CD4-positive, alpha-beta T cell treated with Interferon gamma for 1 hour (primary cell): Measurements from ENCODE around the gene PLGRKT.
"Not testable (repeated sequence)": the region's sequence is repeated elsewhere in the genome, so short reads cannot be mapped to it uniquely, and the experiment has no call there.

Source experiments
- DNase-seq: peaks from one replicate; pipeline ENCODE4 v3.0.0-alpha.2; 2020

The PLGRKT gene

DNA sequence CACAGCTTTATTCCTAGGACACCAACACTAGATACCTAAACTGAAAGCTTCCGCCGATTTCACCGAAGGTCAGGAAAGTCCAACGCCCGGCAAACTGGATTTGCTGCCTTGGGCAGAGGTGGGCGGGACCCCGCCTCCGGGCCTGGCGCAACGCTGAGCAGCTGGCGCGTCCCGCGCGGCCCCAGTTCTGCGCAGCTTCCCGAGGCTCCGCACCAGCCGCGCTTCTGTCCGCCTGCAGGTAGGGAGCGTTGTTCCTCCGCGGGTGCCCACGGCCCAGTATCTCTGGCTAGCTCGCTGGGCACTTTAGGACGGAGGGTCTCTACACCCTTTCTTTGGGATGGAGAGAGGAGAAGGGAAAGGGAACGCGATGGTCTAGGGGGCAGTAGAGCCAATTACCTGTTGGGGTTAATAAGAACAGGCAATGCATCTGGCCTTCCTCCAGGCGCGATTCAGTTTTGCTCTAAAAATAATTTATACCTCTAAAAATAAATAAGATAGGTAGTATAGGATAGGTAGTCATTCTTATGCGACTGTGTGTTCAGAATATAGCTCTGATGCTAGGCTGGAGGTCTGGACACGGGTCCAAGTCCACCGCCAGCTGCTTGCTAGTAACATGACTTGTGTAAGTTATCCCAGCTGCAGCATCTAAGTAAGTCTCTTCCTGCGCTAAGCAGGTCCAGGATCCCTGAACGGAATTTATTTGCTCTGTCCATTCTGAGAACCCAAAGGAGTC is 12.8 kb upstream of the PLGRKT start, which contains the start of gene CD274:
Gene CD274, plus strand, starts transcription at position 184 of the 733 bp plus-strand sequence. CDS start 5,572 bp downstream, outside the sequence.
- peak; percentile 84 for DNase-seq

DNA sequence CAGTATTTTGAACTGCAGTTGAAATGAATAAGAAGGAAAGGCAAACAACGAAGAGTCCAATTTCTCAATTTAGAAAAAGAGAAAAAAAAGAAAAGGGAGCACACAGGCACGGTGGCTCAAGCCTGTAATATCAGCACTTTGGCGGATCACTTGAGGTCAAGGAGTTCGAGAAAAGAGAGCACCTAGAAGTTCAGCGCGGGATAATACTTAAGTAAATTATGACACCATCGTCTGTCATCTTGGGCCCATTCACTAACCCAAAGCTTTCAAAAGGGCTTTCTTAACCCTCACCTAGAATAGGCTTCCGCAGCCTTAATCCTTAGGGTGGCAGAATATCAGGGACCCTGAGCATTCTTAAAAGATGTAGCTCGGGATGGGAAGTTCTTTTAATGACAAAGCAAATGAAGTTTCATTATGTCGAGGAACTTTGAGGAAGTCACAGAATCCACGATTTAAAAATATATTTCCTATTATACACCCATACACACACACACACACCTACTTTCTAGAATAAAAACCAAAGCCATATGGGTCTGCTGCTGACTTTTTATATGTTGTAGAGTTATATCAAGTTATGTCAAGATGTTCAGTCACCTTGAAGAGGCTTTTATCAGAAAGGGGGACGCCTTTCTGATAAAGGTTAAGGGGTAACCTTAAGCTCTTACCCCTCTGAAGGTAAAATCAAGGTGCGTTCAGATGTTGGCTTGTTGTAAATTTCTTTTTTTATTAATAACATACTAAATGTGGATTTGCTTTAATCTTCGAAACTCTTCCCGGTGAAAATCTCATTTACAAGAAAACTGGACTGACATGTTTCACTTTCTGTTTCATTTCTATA is 12.0 kb upstream of the PLGRKT start:
- no peak for DNase-seq

GRCh38 chr9:5448461-5449435 is 11.0 kb upstream of the PLGRKT start:
- DNase-seq, result no peak

DNA sequence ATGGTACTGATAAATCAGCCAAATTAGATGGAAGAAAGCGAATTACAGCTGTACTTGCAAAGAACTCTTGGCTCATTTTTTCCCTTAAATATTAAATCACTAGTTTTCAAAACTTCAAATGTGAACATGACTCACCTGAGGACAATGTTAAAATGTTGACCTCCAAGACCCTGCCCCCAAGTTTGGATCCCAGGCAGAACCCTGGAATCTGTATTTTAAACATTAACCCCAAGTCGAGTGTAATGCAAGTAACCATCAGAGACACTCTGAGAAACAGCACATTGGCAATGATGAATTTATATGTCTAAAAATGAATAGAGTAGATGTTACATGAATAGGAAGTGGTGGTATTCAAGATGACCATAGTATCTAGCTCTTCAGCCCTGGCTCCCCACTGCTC is 10.3 kb upstream of the PLGRKT start:
- no peak for DNase-seq

DNA sequence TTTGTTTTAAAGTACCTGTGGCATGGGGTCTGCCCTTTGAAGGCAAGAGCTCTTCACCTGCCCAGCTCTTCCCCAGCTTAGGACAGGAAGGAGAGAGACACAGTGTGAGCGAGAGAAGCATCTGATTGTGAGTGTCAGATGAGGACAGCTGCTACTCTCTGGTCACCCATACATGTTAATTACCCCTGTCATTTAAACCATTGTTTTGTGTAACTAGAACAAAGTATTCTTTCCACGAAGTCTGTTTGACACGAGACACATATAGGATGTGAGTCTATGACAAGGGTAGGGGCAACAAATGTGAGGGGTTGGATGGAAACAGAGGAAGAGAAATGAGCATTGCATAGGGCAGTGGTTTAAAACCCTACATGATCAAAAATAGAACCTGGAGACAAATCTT is 9.6 kb upstream of the PLGRKT start:
- DNase-seq, result no peak

DNA sequence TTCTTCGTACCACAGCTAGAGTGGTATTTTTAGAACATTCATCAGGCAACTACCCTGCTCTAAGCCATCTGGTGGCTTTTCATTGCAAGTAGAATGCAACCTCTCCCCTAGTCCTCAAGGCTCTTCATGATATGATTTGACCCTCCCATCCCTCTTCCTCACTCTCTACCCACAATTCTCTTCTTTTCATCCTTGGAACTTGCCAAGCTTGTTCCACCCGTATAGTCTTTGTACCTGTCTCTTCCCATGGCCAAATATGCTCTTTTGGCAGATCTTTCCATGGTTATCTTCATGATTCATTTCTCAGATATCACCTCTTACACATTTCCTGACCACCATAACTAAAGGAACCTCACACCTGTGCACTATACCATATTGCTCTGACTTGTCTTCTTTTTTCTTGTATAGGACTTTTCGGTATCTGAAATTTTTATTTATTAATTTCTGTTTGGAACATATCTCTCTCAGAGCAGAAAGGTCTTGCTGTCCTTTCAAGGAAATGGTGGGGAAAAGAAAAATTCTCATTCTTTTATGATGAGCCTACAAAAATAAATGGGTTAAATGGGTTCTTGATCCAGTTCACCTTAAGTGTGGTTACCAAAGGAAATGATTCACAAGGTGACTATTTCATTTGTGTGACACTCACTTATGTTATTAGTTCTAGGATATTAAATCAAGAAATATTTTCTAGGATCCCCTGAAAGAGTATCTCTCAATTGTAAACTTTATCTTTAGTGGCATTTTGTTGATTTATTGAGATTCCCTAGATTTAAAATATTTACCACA is 8.9 kb upstream of the PLGRKT start:
- DNase-seq, result no peak

DNA sequence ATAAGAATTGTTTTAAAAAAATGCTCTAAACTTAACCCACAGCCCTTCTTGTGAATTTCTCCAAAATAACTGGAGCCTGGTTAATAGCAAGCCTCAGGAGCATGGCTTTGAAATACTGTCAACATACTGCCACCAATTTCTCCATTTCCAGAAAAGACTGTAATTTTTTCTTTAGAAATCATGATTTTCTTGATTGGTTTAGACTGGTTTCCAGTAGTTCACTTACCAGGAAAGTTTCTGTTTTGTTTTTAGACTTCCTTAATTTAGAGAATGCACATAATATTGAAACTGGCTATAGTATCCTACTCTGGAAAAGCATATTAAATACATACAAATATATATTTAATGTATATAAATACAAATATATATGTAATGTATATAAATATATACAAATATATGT is 8.2 kb upstream of the PLGRKT start:
- no peak for DNase-seq

GRCh38 chr9:5445096-5445495 is 7.4 kb upstream of the PLGRKT start:
- DNase-seq, result not testable (repeated sequence)

GRCh38 chr9:5443850-5444249 is 6.1 kb upstream of the PLGRKT start:
- DNase-seq, result no peak

GRCh38 chr9:5442400-5443011 is 4.8 kb upstream of the PLGRKT start:
- DNase-seq, result no peak

DNA sequence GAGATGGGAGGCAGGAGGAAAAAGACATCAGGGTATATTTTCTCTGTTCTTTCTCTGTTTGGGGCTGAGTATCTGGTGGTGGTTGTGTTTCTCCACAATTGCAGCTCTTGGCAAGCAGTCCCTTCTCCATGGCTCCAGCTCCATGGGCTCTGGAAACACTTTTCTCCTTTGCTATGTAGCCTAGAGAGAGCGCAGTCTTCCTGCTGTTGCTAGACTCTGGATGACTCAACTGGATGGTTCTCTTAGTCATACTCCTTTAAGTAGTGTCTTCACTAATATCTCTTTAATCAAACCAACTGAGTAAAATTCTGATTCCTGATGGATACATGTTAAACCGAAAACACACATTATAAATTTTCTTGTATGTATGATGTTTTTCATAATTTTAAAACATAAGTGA is 3.3 kb upstream of the PLGRKT start:
- DNase-seq, result no peak

DNA sequence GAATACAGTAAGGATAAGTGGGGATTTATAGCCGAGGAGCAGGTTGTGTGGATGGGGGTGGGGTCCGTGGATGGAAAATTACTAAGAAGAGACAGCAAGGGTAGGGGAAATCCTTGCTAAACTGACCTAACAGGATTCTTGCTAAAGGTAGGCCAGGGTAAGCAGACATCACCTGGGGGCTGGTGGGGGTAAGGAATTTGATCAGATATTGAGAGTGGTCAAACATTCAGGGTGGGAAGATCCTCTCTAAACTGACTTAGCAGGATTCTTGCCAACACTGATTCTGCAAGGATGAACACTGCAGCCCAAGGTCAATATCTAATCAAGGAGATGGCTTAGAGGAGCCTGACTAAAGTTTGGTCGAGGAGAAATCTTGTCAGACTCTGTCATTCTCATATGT is 2.7 kb upstream of the PLGRKT start:
- no peak for DNase-seq

GRCh38 chr9:5438301-5439162 is 807 bp upstream of the PLGRKT start:
- DNase-seq, result peak; percentile 57

DNA sequence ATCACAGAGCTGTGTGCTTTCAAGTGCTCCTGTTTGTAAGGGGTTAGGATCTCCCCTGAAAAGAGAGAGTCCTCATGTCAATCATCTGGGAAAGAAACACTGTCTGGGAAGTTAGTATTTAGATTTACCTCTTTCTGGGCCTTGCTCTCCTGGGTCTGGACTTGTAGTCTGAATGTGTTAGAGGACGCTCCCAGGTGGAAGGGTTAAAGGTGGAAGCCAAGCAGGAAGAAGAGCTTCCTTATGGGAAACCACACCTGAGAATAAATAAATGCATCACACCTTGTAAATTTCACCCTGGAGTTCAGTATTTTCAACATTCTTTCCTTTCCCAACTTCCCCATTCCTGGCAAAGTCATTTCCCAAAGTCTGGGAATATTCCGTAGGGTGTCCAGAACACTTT is 1.3 kb downstream of the PLGRKT start:
- no peak for DNase-seq

DNA sequence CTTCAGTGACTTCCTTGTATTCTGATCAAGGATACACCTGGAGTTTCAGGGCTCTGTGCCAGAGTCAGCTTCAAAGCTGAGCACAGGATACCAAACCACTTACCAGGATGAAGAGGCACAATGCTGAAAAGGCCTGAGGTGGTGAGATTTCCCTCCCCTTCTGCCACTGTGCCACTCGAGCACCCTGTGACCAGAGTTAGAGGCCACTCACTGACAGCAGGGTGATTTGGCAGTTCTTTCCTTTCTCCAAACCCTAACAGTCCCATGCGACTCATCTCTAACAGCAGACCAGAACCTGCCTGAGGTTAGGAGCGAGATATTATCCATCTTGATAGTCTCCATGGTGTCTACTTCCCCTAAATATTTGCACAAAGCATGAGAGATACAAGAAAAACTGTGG is 1.8 kb downstream of the PLGRKT start:
- DNase-seq, result no peak

DNA sequence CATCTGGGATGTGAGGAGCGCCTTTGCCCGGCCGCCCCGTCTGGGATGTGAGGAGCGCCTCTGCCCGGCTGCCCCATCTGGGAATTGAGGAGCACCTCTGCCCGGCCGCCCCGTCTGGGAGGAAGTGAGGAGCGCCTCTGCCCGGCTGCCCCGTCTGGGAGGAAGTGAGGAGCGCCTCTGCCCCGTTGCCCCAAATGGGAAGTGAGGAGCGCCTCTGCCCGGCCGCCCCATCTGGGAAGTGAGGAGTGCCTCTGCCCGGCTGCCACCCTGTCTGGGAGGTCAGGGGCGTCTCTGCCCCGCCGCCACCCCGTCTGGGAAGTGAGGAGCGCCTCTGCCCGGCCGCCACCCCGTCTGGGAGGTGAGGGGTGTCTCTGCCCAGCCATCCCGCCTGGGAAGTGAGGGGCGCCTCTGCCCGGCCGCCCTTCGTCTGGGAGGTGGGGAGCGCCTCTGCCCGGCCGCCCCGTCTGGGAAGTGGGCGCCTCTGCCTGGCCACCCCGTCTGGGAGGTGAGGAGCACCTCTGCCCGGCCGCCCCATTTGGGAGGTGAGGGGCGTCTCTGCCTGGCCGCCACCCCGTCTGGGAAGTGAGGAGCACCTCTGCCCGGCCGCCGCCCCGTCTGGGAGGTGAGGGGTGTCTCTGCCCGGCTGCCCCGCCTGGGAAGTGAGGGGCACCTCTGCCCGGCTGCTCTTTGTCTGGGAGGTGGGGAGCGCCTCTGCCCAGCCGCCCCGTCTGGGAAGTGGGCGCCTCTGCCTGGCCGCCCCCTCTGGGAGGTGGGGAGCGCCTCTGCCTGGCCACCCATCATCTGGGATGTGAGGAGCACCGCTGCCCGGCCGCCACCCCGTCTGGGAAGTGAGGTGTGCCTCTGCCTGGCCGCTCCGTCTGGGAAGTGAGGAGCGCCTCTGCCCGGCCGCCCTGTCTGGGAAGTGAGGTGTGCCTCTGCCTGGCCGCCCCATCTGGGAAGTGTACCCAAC is 3.6 kb downstream of the PLGRKT start:
- DNase-seq, result not testable (repeated sequence)

GRCh38 chr9:5433328-5433727 is 4.4 kb downstream of the PLGRKT start:
- DNase-seq, result not testable (repeated sequence)

DNA sequence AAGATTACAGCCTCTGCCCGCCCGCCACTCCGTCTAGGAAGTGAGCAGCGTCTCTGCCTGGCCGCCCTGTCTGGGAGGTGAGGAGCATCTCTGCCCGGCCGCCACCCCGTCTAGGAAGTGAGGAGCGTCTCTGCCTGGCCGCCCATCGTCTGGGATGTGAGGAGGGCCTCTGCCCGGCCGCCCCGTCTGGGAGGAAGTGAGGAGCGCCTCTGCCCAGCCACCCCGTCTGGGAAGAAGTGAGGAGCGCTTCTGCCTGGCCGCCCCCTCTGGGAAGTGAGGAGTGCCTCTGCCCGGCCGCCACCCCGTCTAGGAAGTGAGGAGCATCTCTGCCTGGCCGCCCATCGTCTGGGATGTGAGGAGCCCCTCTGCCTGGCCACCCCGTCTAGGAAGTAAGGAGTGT is 4.8 kb downstream of the PLGRKT start:
- DNase-seq, result not testable (repeated sequence)

DNA sequence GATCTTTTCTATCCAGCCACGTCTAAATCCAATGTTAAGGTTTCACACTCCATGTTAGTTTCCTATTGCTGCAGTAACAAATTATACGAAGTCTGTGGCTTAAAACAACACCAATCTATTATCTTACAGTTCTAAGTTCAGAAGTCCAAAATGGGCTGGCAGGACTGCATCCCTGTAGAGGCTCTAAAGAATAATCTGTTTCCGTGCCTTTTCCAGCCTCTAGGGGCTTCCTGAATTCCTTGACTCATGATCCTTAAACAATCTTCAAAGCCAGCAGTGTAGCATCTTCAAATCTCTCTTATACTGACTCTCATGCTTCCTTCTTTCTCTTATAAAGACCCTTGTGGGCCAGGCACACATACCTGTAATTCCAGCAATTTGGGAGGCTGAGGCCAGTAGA is 6.8 kb downstream of the PLGRKT start:
- no peak for DNase-seq
